HEK293 (cell line): Measurements from ENCODE around the gene THOP1.

Experiments
- CTCF ChIA-PET: fragments of 350-600 bp; formaldehyde crosslinking; extraction: SDS; loops from one replicate; lab custom pipeline; 2021; ENCODE audit warnings: antibody characterized with exemption; lab: Yijun Ruan, JAX
- POLR2A ChIA-PET: fragments of 300-600 bp; formaldehyde crosslinking; extraction: SDS; loops from one replicate; lab custom pipeline; 2020; ENCODE audit warnings: antibody characterized with exemption, inconsistent platforms; lab: Yijun Ruan, JAX
- H3K27ac ChIP-seq: fragments of 200-500 bp; sonication (Bioruptor generic); 2 replicates; pipeline ENCODE4 v1.5.1; 2014; ENCODE audit warnings: low read depth, low read length, control low read depth, inconsistent platforms; ENCODE audit errors: extremely low read depth
- H3K36me3 ChIP-seq, 2 experiments: fragments of 200-500 bp in 1 of 2; sonication (Bioruptor generic) in 1 of 2; 1 replicate in 1 of 2; 2 replicates in 1 of 2; pipeline ENCODE4 v1.5.1; 2014 to 2017; ENCODE audit warnings: inconsistent platforms in 2 of 2, low read length in 2 of 2; ENCODE audit not compliant: control insufficient read depth in 2 of 2, insufficient read depth in 1 of 2
- H3K4me1 ChIP-seq: fragments of 200-500 bp; sonication (Bioruptor generic); 2 replicates; pipeline ENCODE4 v1.5.1; 2014; ENCODE audit warnings: mild to moderate bottlenecking, low read length, inconsistent platforms; ENCODE audit not compliant: control insufficient read depth, insufficient read depth
- H3K4me3 ChIP-seq: 2 replicates; pipeline ENCODE4 v1.5.1; 2011; ENCODE audit warnings: low read depth, mild to moderate bottlenecking, control low read depth, low read length, moderate library complexity
- H3K9me3 ChIP-seq: fragments of 200-500 bp; sonication (Bioruptor generic); 2 replicates; pipeline ENCODE4 v1.5.1; 2014; ENCODE audit warnings: low read depth, low read length, inconsistent platforms; ENCODE audit not compliant: control insufficient read depth, insufficient read depth
- BCL11A ChIP-seq: fragments of 450-650 bp; formaldehyde crosslinking; IDR thresholded peaks from 2 replicates; pipeline ENCODE4 v1.5.1; 2016; ENCODE audit warnings: low read depth, missing biosample characterization, missing genetic modification characterization
- BCL11B ChIP-seq: fragments of 450-650 bp; formaldehyde crosslinking; IDR thresholded peaks from 2 replicates; pipeline ENCODE4 v1.5.1; 2016; ENCODE audit warnings: low read depth, missing biosample characterization, missing genetic modification characterization
- KLF8 ChIP-seq: fragments of 450-650 bp; formaldehyde crosslinking; IDR thresholded peaks from 2 replicates; pipeline ENCODE4 v1.5.1; 2016; ENCODE audit warnings: missing biosample characterization, missing genetic modification characterization
- PRDM1 ChIP-seq: fragments of 450-650 bp; formaldehyde crosslinking; IDR thresholded peaks from 2 replicates; pipeline ENCODE4; 2016; ENCODE audit warnings: missing biosample characterization, missing genetic modification characterization
- SCRT2 ChIP-seq: fragments of 450-650 bp; formaldehyde crosslinking; IDR thresholded peaks from 2 replicates; pipeline ENCODE4 v1.5.1; 2016; ENCODE audit warnings: missing biosample characterization, missing genetic modification characterization
- YY1 ChIP-seq: fragments of 450-650 bp; formaldehyde crosslinking; IDR thresholded peaks from 2 replicates; pipeline ENCODE4 v1.5.1; 2018; ENCODE audit warnings: missing biosample characterization, missing genetic modification characterization
- ZIC2 ChIP-seq: fragments of 450-650 bp; formaldehyde crosslinking; IDR thresholded peaks from 2 replicates; pipeline ENCODE4 v1.5.1; 2016; ENCODE audit warnings: missing biosample characterization, missing genetic modification characterization
- ZNF488 ChIP-seq: fragments of 450-650 bp; formaldehyde crosslinking; IDR thresholded peaks from 2 replicates; pipeline ENCODE4 v1.5.1; 2016; ENCODE audit warnings: missing biosample characterization, missing genetic modification characterization
- ZNF600 ChIP-seq: fragments of 450-650 bp; formaldehyde crosslinking; IDR thresholded peaks from 2 replicates; pipeline ENCODE4 v1.5.1; 2016; ENCODE audit warnings: missing biosample characterization, missing genetic modification characterization
- TF ChIP-seq, protein P1 (sequence below): fragments of 450-650 bp; formaldehyde crosslinking; IDR thresholded peaks from 2 replicates; pipeline ENCODE4 v1.5.1; 2016; ENCODE audit warnings: missing biosample characterization, missing genetic modification characterization
- TF ChIP-seq, protein P2 (sequence below): fragments of 450-650 bp; formaldehyde crosslinking; IDR thresholded peaks from 2 replicates; pipeline ENCODE4 v1.5.1; 2017; ENCODE audit warnings: missing biosample characterization, missing genetic modification characterization

THOP1 gene

DNA sequence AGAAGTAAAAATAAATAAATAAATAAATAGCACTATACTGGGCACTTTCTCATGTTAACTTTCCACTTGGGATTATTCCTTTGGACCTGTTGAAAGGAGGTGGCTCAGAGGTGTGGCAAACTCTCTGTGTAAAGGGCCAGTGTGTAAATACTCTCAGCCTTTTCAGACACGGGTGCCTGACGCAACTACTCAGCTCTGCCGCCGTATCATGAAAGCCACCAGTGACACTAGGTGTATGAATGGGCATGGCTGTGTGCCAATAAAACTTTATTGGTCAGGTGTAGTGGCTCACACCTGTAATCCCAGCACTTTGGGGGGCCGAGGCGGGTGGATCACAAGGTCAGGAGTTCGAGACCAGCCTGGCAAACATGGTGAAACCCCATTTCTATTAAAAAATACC lies 25.3 kb upstream of the THOP1 start:
- Histone ChIP-seq H3K4me1 (no peaks in the 10 kb centered on the region), H3K4me3 (no peak overlapping the region), H3K27ac (no peak overlapping the region), H3K9me3 (no peaks in the 10 kb centered on the region), H3K36me3 (peaks cover 8 to 90% of the 10 kb centered on the region in 2 experiments; a peak in 2 of 3 replicates)
- CTCF ChIA-PET = interaction anchor here (1.4 kb wide), 1 partner anchor 10 kb away, joined by 5 read pairs; no protein-coding TSS in a partner anchor
- POLR2A ChIA-PET = no interaction called here
- TF ChIP-seq YY1 (tag by site-specific recombination) (no peak), SCRT2 (0 out of 2 replicates have a peak, but pooled peaks have one; percentile 30)

DNA sequence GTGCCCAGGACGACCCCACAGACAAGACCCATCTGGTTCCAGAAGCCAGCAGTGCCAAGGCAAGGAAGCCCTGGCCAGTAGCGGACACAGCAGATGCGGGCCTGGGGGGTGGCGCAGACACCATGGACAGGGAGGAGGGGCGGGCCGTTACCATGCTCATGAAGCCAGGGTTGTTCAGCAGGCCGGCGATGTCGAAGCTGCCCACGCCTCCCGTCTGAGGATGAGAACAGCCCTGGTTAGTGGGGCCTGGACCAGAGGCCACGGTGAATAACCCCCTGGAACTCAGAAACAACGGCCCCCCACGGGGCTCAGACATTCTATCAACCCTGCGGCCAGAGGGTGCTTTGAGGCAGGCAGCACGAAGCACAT lies 24.0 kb upstream of the THOP1 start:
- H3K4me3 ChIP-seq = no peak overlapping the region
- ChIA-PET CTCF (no interaction called here), POLR2A (no interaction called here)
- H3K36me3 ChIP-seq = peaks cover 16 to 92% of the 10 kb centered on the region in 2 experiments; a peak in 2 of 3 replicates
- H3K4me1 ChIP-seq = no peaks in the 10 kb centered on the region
- H3K9me3 ChIP-seq = no peaks in the 10 kb centered on the region
- TF ChIP-seq BCL11A (tag by site-specific recombination) = no peak
- no peak overlapping the region for H3K27ac ChIP-seq

- Histone ChIP-seq H3K36me3 (peaks cover 21 to 93% of the 10 kb centered on the region in 2 experiments), H3K9me3 (no peaks in the 10 kb centered on the region), H3K27ac (no peak overlapping the region), H3K4me1 (no peaks in the 10 kb centered on the region), H3K4me3 (no peak overlapping the region)
- CTCF ChIA-PET = interaction anchor here (0.5 kb wide), 1 partner anchor 125 kb away, joined by 4 read pairs; no protein-coding TSS in a partner anchor
- POLR2A ChIA-PET = no interaction called here
- TF ChIP-seq ZNF600 (tag by site-specific recombination) = peak; percentile 78
- no peak for TF ChIP-seq PRDM1 (tag by site-specific recombination)
These were observed 23.2 kb upstream of the THOP1 start for GRCh38 chr19:2761876-2762782.

DNA sequence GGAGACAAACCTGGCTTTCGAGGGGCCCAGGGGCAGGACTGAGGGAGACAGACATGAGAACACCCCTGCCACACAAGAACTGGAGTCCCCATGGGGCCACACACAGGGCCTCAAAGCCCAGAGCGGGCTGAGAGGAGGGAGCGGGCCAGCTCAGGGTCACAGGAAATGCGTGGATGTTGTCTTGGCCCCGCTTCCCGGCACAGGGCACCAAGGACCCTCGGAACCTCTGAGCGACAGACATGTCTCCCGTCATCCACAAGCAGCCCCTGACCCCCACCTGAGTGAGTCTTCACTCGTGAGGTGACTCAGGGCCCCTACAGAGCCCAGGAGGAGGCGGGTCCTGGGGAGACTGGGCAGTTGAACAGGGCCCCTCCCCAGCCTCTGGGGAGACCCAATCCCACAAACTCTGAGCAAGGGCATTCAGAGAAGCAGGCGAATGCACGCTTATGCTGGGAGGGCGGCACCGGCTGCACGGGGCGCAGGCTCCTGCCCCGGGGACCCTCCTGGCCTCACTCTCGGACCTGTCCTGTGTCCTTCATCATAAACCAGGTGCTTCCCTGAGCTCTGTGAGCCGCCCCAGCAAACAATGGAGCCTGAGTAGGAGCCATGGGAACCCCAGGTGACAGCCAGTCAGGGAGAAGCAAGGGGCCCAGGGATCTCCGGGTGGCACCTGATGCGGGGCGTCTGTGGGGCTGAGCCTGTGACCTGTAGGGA lies 22.4 kb upstream of the THOP1 start:
- H3K4me1 ChIP-seq = no peaks in the 10 kb centered on the region
- ChIA-PET CTCF (interaction anchor here (0.5 kb wide), 1 partner anchor 126 kb away, joined by 4 read pairs; no protein-coding TSS in a partner anchor), POLR2A (interaction anchor here (0.6 kb wide), 1 partner anchor 52 kb away, joined by 3 read pairs; no protein-coding TSS in a partner anchor)
- no peaks in the 10 kb centered on the region for H3K9me3 ChIP-seq
- H3K36me3 ChIP-seq = peaks cover 21 to 93% of the 10 kb centered on the region in 2 experiments
- TF ChIP-seq ZIC2 (tag by site-specific recombination) = peak; percentile 37; the same call in 1 of the 2 replicates
- TF ChIP-seq, protein P1, sequence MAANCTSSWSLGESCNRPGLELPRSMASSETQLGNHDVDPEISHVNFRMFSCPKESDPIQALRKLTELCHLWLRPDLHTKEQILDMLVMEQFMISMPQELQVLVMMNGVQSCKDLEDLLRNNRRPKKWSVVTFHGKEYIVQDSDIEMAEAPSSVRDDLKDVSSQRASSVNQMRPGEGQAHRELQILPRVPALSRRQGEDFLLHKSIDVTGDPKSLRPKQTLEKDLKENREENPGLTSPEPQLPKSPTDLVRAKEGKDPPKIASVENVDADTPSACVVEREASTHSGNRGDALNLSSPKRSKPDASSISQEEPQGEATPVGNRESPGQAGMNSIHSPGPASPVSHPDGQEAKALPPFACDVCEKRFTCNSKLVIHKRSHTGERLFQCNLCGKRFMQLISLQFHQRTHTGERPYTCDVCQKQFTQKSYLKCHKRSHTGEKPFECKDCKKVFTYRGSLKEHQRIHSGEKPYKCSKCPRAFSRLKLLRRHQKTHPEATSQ (tag by site-specific recombination) = no peak
- H3K4me3 ChIP-seq = no peak overlapping the region
- H3K27ac ChIP-seq = no peak overlapping the region

GRCh38 chr19:2763687-2764086 lies 21.6 kb upstream of the THOP1 start:
- Histone ChIP-seq H3K4me1 (no peaks in the 10 kb centered on the region), H3K9me3 (no peaks in the 10 kb centered on the region), H3K27ac (no peak overlapping the region), H3K36me3 (peaks cover 21 to 93% of the 10 kb centered on the region in 2 experiments), H3K4me3 (no peak overlapping the region)
- ChIA-PET CTCF (interaction anchor here (0.6 kb wide), 1 partner anchor 14 kb away, joined by 3 read pairs; no protein-coding TSS in a partner anchor), POLR2A (no interaction called here)
- TF ChIP-seq, protein P2, sequence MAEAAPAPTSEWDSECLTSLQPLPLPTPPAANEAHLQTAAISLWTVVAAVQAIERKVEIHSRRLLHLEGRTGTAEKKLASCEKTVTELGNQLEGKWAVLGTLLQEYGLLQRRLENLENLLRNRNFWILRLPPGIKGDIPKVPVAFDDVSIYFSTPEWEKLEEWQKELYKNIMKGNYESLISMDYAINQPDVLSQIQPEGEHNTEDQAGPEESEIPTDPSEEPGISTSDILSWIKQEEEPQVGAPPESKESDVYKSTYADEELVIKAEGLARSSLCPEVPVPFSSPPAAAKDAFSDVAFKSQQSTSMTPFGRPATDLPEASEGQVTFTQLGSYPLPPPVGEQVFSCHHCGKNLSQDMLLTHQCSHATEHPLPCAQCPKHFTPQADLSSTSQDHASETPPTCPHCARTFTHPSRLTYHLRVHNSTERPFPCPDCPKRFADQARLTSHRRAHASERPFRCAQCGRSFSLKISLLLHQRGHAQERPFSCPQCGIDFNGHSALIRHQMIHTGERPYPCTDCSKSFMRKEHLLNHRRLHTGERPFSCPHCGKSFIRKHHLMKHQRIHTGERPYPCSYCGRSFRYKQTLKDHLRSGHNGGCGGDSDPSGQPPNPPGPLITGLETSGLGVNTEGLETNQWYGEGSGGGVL (tag by site-specific recombination) = no peak
- no peak for TF ChIP-seq ZNF488 (tag by site-specific recombination)
- no peak for TF ChIP-seq BCL11B (tag by site-specific recombination)
- TF ChIP-seq KLF8 = 0 out of 2 replicates have a peak, but pooled peaks have one; percentile 11
